Inflammatory macrophage (primary cell): ENCODE results near the gene LIMS3.
"Not testable (repeated sequence)": the region's sequence is repeated elsewhere in the genome, so short reads cannot be mapped to it uniquely, and the experiment has no call there.

ENCODE experiments used
- DNase-seq, 2 donors: peaks; one replicate each; pipeline ENCODE4 v3.0.0-alpha.2; 2020 to 2022

The LIMS3 gene

DNA sequence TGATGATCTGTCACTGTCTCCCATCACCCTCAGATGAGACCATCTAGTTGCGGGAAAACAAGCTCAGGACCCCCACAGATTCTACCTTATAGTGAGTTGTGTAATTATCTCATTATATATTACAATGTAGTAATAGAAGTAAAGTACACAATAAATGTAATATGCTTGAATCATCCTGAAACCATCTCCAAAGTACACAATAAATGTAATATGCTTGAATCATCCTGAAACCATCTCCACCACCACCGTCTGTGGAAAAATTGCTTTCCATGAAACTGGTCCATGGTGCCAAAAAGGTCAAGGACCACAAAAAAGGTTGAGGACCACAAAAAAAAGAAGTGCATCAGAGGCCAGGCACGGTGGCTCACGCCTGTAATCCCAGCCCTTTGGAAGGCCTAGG is 29.3 kb downstream of the LIMS3 start:
- DNase-seq = not testable (repeated sequence)

DNA sequence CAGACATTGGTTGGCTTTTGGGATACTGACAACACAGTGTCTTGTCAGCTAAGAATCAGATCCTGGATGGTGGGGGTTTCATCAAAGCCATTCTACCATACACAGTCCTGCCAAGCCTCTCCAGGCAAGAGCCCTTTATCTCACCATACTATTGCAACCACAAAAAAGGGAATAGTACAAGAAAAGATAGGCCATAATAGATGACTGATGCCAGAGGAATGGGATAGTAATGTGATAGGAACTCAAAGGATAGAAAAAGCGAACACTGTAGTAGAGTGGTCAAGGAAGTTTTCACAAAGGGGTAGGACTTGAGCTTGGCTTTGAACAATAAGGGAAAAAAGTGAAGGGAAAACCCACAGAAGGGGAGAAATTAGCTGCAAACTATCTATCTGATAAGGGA is 30.7 kb downstream of the LIMS3 start:
- DNase-seq = not testable (repeated sequence)

DNA sequence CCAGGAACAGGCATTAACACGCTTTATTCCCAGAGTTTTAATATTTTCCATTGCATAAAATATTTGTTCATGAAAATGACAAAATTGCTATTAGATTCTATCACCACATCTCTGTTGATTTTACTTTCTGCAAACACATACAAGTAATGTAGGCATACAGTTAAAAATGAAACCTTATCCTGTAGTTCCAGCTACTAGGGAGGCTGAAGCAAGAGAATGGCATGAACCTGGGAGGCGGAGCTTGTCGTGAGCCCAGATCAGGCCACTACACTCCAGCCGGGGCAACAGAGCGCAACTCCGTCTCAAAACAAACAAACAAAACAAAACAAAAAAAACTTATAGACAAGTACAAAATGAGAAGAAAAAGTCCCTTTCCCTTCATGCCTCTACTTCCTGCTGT is 38.0 kb downstream of the LIMS3 start:
- not testable (repeated sequence) for DNase-seq

DNA sequence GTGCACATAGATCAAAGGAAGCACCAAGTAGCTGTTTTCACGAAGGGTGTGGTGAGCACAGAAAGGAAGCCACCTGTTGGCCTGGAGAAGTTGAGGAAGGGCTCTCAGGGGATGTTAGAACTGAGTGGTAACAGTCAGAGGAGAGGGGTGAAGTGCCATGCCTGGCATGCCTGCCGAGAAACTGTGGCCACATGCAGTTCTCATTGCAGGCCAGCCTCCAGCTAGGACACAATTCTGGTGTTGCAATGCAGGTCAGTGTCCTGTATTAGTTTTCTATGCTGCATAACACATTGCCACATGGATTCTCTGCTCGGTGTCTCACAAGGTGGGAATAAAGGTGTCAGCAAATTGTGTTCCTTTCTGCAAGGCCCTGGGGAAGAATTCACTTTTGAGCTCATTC is 46.9 kb downstream of the LIMS3 start:
- DNase-seq = not testable (repeated sequence)

DNA sequence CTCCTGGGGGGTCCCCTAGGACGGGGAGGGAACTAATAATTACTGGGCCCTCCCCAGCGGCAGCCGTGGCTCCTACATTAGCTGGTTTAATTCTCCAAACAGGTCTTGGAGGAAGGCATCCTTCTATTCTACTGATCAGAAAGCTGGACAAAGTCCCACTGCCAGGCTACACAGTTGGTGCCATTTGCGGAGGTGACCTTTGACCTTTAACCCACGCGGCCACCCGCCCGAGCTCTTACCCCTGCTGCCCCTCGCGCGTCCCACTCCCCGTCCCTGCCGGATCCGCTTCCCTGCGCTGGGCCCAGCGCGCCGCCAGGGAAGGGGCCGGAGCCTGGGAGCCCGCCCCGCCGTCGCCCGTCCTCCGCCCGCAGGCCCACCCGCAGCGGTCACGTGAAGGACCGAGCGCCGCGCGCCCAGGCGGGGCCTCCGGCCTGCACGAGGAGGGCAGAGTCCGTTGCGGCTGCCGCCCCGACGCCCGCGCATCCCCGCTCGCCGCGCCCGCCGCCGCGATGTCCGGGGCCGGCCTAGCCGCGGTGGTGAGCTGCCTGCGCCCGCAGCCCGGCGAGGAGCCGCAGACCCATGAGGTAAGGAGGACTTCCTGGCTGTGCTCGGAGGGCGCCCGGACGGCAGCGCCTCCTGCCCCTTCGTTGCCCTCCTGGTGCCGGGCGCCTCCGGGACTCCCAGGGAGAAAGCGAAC is 48.9 kb downstream of the LIMS3 start:
- DNase-seq = not testable (repeated sequence)

DNA sequence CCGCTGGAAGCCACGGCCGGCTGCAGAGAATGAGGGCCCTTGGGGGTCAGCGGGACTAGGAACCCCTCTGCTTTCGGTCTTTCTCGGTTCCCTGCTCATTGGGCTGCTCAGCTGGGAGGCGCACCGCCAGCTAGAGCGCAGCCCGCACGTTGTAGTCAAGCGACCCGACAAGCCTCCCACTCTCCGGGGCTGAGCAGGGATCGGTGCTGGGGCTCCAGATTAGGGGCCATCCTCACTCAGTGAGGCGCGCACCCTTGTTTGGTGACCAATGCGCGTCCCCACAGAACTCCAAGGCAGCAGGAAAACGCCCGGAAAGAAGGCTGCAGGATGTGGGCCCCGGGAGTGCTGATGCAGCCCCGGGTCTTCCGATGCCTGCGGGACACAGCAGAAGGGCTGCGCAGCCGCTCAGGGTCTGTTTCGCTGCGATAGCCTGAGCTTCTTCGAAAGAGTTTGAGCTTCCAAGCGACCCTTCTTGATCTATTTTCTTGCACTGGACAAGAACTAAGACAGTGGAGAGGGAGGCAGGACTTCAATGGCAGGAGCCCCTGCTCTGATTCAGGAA is 49.6 kb downstream of the LIMS3 start:
- DNase-seq = not testable (repeated sequence)

DNA sequence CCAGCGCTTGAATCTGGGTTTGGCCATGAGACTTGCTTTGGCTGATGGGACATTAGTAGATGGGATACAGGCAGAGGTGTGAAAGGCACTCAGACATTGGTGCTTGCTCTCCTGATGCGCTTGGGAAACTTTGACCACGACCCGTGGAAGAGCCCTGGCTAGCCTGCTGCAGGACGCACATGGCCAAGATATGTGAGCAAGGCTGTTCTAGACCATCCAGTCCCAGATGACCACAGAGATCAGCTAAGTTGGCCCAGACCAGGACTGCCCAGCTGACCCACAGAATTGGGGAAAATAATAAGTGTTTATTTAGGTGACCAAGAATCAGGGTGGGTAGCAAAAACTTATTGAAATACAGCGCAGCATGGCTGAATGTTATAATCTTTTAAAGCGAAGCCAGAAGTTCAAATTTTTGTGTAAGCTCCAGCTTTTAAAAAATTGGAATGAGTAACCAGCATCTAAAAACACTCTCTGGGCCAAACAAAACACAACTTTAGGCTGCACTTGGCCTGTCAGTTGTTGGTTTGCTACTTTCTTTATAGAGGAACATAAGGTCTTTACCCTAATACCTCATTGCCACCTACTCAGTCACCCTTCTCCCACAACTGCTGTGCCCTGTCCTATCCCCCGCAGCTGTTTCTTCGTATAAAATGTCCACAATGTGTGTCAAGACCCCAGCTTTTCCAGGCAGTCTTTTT is 51.8 kb downstream of the LIMS3 start:
- not testable (repeated sequence) for DNase-seq

DNA sequence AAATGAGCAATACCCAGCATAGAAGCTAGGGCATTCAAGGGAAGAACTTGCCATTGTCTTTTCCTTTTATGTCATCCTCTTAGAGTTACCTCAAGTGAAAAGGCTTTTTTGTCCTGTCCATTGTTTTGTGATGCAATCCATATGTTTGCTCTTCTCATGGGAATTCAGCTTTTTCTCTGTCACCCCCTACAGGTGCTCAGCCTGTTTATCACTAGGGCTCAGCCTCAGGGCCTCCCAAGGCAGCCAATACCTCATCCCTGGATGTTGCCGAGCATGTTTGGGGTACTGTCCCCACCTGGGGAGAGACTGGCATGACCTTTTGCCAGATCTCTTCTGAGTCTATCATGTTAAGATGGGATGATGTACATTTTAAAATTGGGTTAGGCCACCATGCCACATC is 65.5 kb downstream of the LIMS3 start:
- DNase-seq = not testable (repeated sequence)

DNA sequence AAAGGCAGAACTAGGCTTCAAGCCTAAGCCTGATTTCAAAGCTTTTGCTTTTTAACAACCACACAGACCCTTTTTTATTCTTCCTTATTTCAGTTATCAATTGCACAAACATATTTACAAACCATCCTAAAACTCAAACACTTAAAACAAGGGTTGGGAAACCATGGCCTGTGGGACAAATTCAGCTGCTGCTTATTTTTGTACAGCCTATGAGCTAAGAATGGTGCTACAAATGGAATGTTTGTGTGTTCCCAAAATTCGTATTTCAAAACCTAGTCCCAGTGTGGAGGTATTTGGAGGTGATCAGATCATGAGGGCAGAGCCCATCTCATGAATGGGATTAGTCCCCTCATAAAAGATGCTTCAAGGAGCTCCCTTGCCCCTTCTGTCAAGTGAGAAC is 67.0 kb downstream of the LIMS3 start:
- not testable (repeated sequence) for DNase-seq

DNA sequence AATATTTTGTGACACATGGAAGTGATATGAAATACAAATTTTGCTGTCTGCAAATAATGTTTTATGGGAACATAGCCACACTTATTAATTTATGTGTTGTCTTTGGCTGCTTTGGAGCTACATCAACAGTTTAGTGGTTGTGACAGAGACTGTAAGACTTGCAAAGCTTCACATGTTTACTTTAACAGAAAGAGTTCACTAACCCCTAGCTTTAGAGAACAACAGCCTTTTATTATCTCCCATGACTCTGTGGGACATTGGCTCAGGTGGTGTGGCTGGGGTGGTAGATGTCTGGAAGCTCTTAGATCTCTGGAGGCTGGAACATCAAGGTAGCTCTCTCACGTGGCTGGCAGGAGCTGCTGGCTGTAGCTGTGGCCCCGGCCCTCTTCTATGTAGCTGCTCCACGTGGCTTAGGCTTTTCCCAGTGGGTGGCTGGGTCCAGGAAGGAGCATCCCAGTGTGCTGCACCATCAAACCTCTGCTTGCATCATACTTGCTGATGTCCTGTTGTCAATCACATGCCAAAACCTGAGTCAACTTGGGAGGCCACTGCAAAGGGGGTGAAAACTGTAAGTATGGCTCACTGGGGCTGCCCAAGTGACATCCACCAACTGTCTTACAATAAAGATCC is 67.7 kb downstream of the LIMS3 start:
- DNase-seq = not testable (repeated sequence)

DNA sequence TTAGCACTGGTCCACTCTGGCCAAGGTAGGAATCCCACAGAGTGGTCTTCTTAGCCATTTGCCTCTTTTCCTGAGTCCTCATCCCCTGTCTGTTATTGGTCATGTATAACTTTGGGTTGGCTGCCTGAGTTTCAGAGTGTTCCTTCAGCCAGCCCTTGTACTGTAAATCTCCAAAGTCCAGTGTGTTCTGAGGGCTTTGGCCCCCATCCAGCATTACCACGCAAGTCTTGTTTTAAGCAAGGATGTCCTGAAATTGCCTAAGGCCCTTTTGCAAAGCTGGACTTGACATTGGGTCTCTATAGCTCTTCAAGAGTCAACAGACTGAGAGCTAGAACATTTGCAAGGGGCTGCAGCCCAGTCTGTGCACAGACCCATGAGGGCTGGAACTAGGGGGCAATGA is 68.4 kb downstream of the LIMS3 start:
- DNase-seq = not testable (repeated sequence)

DNA sequence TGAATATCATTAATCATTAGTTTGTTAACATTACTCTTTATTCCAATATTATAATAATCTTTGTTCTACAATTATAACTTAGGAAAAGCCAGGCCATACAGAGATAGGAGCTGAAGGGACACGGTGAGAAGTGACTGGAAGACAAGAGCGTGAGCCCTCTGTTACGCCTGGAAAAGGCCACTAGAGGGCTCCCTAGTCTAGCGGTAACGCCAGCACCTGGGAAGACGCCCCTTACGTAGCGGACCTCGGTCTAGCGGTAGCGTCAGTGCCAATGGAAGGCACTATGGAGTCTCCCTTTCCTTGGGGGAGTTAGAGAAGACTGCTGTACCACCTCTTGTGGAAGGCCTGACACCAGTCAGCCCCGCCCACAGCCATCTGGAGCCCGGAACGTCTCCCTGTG is 71.4 kb downstream of the LIMS3 start:
- DNase-seq = not testable (repeated sequence)

DNA sequence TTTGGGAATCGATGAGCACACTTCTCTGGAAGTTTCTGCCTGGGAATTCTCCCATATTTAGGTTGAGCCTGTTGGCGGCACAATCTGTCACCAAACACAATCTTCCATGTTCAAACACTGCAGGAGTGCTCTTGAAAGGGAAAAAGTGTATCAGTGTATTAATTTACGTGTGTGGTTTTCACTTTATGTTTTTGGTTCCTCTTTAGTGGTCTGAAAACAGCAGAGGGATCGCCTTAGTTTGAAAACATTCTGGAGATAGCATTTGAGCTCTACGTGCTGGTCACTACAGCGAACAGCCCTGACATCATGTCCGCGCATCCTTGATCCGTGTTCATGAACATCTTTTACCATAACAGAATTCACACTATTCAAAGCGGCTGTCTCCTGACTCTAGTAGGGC is 73.2 kb downstream of the LIMS3 start:
- DNase-seq = not testable (repeated sequence)
